ENCODE data around the gene DCAF7. TPM values are rescaled to one million over a fixed set of nuclear protein-coding genes. Genes with fewer than 3 reads are reported as not detected.

DCAF7 gene
- total and polyA plus RNA-seq, 4 experiments from 2014 or later: 75.6 to 93.0 (median 86.5) TPM

DNA sequence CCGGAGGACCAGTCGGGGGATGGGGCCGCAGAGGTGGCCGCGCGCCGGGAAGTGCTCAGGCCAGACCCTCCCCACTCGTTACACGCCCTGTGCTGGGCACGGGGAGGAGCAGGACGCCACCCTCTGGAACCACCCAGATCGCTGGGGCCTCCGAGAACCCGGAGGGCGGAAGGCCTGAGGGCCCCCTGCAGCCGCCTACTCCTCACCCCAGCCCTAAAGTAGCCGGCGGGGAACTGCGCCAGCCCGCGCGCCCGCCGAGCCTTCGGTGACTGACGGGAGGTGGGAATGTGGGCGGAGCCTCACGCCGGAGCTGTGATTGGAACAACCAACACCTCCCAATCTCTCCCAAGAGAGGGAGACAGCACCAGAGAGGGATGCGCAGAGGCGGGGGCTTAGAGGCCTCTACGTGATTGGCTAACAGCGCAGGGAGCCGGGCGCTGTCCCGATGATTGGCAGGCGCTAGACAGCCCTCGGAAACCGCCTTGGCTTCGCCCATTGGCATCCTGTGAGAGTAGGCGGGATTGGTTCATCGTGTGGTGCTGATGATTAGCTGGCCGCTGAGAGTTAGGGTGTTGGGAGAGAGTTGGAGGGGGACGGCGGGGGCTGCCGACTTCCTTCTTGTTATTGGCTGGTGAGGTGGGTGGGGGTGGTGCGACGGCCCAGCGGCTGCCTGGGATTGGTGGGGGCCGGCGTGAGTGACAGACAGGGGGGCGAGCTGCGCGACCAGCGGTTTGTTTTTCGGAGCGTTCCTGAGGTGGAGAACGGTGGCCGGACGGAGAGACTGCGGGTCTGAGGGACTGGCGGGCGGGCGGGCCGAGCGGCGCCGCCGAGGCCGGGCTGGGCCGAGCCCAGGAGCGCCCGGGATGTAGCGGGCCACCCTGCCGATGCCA lies 71.7 kb downstream of the DCAF7 start, which contains the start of gene MAP3K3:
Gene MAP3K3 (plus strand): TSS at position 734 of the 890 bp plus-strand sequence. CDS start 343 bp downstream, outside the sequence.
- Histone ChIP-seq H3K4me1 (ENCODE audit: insufficient read depth, low read length) (peaks cover 43% of the 10 kb centered on the region), H3K27ac (ENCODE audit: low read depth, low read length) (peak within 1 kb of the TSS; percentile 79), H3K4me3 (ENCODE audit: low read length in 2 of 2) (peak within 1 kb of the TSS; percentile 61 to 77), H3K27me3 (ENCODE audit: insufficient read depth, low read length) (no peaks in the 10 kb centered on the region), H3K36me3 (ENCODE audit: insufficient read depth, low read length) (no peaks in the 10 kb centered on the region), H3K9me3 (ENCODE audit: control insufficient read depth in 1 of 2, low read length in 2 of 2) (no peaks in the 10 kb centered on the region)
- DNase-seq: peak; percentile 97 to 100 (median 98)
- intact Hi-C loops (cut with micrococcal nuclease): loop anchor here (1.0 to 5.0 kb wide), 9 partner anchors 10 to 221 kb away; partner anchors contain the start of genes CCDC47, DCAF7, FTSJ3 and PSMC5
- Mint-ChIP-seq H3K4me3 (peak within 1 kb of the TSS; percentile 95 to 99 (median 98)), H3K27me3 (no peaks in the 10 kb centered on the region), H3K9me3 (no peaks in the 10 kb centered on the region), H3K27ac (peak within 1 kb of the TSS; percentile 90 to 96 (median 94)), H3K36me3 (peaks cover 0 to 11% of the 10 kb centered on the region in 2 donors), H3K4me1 (peaks cover 29 to 50% (median 40%) of the 10 kb centered on the region in 4 donors)
- ChIA-PET CTCF (ENCODE audit: partially characterized antibody) (interaction anchor here (0.7 to 3.9 kb wide), 15 partner anchors 9 to 227 kb away, joined by 3 to 37 read pairs (median 4); partner anchors contain the start of gene TACO1), POLR2A (ENCODE audit: partially characterized antibody) (interaction anchor here (0.6 to 5.4 kb wide), 43 partner anchors 9 to 884 kb away, joined by 3 to 96 read pairs (median 5); partner anchors contain the start of genes CCDC47, CEP95, CYB561 and DCAF7)

DNA sequence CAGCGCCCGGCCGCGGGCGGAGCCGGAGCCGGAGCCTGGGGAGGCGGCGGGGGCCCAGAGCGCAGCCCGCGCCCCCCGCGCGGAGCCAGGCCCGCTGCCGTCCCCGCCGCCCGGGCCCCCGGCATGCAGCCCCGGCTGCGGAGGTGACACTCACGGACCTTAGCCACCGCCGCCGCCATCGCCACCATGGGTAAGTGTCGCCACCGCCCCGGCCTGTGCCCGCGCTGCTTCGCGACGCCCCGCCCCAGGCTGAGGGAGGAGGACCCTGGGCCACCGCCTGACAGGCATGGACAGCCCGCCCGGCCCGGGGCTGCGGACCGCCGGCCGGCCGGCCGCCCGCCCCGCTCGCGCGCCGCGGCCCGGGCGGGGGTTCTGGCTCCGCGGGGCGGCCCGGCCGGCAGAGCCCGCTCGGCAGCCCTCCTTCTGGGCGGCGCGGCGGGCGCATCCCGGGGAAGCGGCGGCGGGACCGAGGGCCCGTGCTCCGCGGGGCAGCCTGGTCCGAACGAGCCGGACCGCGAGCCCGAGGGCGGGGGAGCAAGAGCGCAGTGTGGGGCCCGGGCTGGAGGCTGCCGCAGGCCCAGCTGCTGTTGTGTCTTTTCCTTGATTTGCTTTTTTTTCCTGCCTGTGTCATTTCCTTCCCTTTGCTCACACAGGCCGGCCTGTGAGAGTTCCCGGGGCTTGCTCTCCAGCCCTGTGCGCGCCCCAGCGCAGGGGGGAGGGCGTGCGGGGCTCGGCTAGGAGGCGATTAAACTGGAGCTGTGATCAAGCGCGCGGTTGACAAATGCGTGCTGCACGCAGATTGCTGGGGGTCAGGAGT lies 72.5 kb downstream of the DCAF7 start:
- Mint-ChIP-seq H3K27me3 (no peaks in the 10 kb centered on the region), H3K9me3 (no peaks in the 10 kb centered on the region), H3K27ac (peak overlapping the region; percentile 87 to 95 (median 93)), H3K4me3 (peak overlapping the region; percentile 95 to 99 (median 98)), H3K36me3 (peaks cover 0 to 11% of the 10 kb centered on the region in 2 donors), H3K4me1 (peaks cover 32 to 55% (median 46%) of the 10 kb centered on the region in 4 donors)
- Histone ChIP-seq H3K4me1 (ENCODE audit: insufficient read depth, low read length) (peaks cover 48% of the 10 kb centered on the region), H3K27me3 (ENCODE audit: insufficient read depth, low read length) (no peaks in the 10 kb centered on the region), H3K9me3 (ENCODE audit: control insufficient read depth in 1 of 2, low read length in 2 of 2) (no peaks in the 10 kb centered on the region), H3K36me3 (ENCODE audit: insufficient read depth, low read length) (no peaks in the 10 kb centered on the region), H3K4me3 (ENCODE audit: low read length in 2 of 2) (peak overlapping the region; percentile 43 to 77), H3K27ac (ENCODE audit: low read depth, low read length) (peak overlapping the region; percentile 28)
- intact Hi-C loops (cut with micrococcal nuclease): loop anchor here (1.0 to 5.0 kb wide), 7 partner anchors 72 to 220 kb away; partner anchors contain the start of genes CCDC47, DCAF7, FTSJ3 and PSMC5
- ChIA-PET POLR2A (ENCODE audit: partially characterized antibody) (interaction anchor here (0.8 to 5.4 kb wide), 36 partner anchors 8 to 884 kb away, joined by 3 to 96 read pairs (median 6); partner anchors contain the start of genes CCDC47, CEP95, CYB561 and DCAF7), CTCF (ENCODE audit: partially characterized antibody) (interaction anchor here (0.9 to 3.9 kb wide), 11 partner anchors 11 to 226 kb away, joined by 3 to 37 read pairs (median 4); partner anchors contain the start of gene TACO1)
- peak in 3 of 5 donors; percentile 13 to 63 (median 17) for DNase-seq

DNA sequence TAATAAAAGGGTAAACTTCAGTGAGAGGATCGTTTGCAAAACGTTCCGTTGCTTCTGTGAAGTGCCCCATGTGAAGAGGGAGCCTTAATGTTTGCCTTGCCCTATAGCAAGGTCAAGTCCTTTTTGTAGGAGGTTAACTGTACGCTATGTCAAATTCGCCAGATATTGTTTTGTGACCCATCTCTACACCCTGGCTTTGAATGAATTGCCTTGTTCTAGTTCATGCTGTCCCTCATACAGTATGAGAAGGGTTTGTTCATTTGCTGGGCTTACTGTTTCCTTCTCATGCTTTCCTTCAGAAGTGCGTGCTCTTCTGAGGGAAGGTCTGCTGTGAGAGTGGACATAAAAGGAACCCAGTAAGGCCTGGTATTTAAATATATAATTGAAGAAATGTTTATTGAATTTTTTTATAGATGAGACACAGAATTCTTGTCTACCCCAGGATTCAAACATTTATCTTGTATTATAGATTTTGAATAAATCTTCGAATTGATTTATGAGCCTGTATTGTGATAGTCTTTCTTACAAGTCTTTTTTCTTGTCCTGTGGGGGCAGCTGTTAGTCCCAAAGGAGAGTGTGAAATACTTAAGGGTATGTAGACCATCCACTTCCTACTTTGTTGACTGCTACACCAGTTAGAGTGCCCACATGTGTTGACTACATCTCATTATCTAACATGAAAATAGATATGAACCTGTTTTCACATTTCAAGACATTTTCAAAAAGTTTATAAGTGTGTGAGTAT lies 73.7 kb downstream of the DCAF7 start:
- H3K4me3 Mint-ChIP-seq: peak overlapping the region; percentile 95 to 99 (median 98)
- no peaks in the 10 kb centered on the region for H3K27me3 ChIP-seq (ENCODE audit: insufficient read depth, low read length)
- H3K36me3 ChIP-seq (ENCODE audit: insufficient read depth, low read length): no peaks in the 10 kb centered on the region
- H3K27me3 Mint-ChIP-seq: no peaks in the 10 kb centered on the region
- intact Hi-C loops (cut with micrococcal nuclease): loop anchor here (2.0 to 5.0 kb wide), 3 partner anchors 73 to 219 kb away; partner anchors contain the start of genes FTSJ3, PSMC5 and SMARCD2
- peaks cover 54% of the 10 kb centered on the region for H3K4me1 ChIP-seq (ENCODE audit: insufficient read depth, low read length)
- POLR2A ChIA-PET (ENCODE audit: partially characterized antibody): interaction anchor here (0.8 to 5.4 kb wide), 10 partner anchors 10 to 184 kb away, joined by 3 to 96 read pairs (median 10); partner anchors contain the start of genes DCAF7 and LIMD2
- peak overlapping the region; percentile 43 to 76 for H3K4me3 ChIP-seq (ENCODE audit: low read length in 2 of 2)
- DNase-seq: no peak
- peaks cover 32 to 55% (median 47%) of the 10 kb centered on the region in 4 donors for H3K4me1 Mint-ChIP-seq
- peaks cover 0 to 16% of the 10 kb centered on the region in 2 donors for H3K36me3 Mint-ChIP-seq
- H3K9me3 ChIP-seq (ENCODE audit: control insufficient read depth in 1 of 2, low read length in 2 of 2): no peaks in the 10 kb centered on the region
- H3K27ac ChIP-seq (ENCODE audit: low read depth, low read length): no peak overlapping the region
- H3K27ac Mint-ChIP-seq: peak overlapping the region in 6 of 7 donors; percentile 87 to 94 (median 92)
- H3K9me3 Mint-ChIP-seq: no peaks in the 10 kb centered on the region
- CTCF ChIA-PET (ENCODE audit: partially characterized antibody): interaction anchor here (1.9 to 4.6 kb wide), 5 partner anchors 11 to 87 kb away, joined by 5 to 37 read pairs (median 13); no protein-coding TSS in a partner anchor

DNA sequence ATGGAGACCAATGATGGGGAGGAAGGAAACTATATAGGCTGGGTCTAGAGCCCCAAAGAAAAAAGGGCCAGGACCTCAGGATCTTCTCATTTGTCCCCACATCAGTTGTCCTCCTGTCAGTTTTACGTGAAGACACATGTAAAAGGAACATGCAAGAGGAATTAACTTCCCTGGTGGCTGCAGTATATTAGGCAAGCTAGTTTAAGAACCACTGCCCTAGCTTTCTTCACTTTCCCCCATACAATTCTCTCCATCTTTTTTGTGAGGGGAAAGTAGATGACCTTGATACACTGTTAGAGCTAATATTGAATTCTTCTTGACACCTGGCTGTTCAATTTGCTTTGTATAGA lies 74.2 kb downstream of the DCAF7 start:
- H3K4me3 ChIP-seq (ENCODE audit: low read length in 2 of 2): no peak overlapping the region
- ChIA-PET POLR2A (ENCODE audit: partially characterized antibody) (interaction anchor here (0.8 to 5.4 kb wide), 4 partner anchors 14 to 184 kb away, joined by 3 to 96 read pairs (median 50); no protein-coding TSS in a partner anchor), CTCF (ENCODE audit: partially characterized antibody) (interaction anchor here (4.6 kb wide), 1 partner anchor 12 kb away, joined by 20 read pairs; no protein-coding TSS in a partner anchor)
- H3K4me3 Mint-ChIP-seq: peak overlapping the region; percentile 68 to 98 (median 97)
- intact Hi-C loops (cut with micrococcal nuclease): loop anchor here (5.0 kb wide), 2 partner anchors 73 to 203 kb away; partner anchors contain the start of genes FTSJ3 and PSMC5
- H3K27me3 ChIP-seq (ENCODE audit: insufficient read depth, low read length): no peaks in the 10 kb centered on the region
- no peak for DNase-seq
- peak overlapping the region in 2 of 7 donors; percentile 30 to 90 for H3K27ac Mint-ChIP-seq
- H3K4me1 Mint-ChIP-seq: peaks cover 32 to 57% (median 49%) of the 10 kb centered on the region in 4 donors
- H3K36me3 Mint-ChIP-seq: peaks cover 0 to 16% of the 10 kb centered on the region in 2 donors
- no peaks in the 10 kb centered on the region for H3K9me3 ChIP-seq (ENCODE audit: control insufficient read depth in 1 of 2, low read length in 2 of 2)
- H3K4me1 ChIP-seq (ENCODE audit: insufficient read depth, low read length): peaks cover 54% of the 10 kb centered on the region
- H3K27me3 Mint-ChIP-seq: no peaks in the 10 kb centered on the region
- H3K9me3 Mint-ChIP-seq: no peaks in the 10 kb centered on the region
- no peak overlapping the region for H3K27ac ChIP-seq (ENCODE audit: low read depth, low read length)
- no peaks in the 10 kb centered on the region for H3K36me3 ChIP-seq (ENCODE audit: insufficient read depth, low read length)

DNA sequence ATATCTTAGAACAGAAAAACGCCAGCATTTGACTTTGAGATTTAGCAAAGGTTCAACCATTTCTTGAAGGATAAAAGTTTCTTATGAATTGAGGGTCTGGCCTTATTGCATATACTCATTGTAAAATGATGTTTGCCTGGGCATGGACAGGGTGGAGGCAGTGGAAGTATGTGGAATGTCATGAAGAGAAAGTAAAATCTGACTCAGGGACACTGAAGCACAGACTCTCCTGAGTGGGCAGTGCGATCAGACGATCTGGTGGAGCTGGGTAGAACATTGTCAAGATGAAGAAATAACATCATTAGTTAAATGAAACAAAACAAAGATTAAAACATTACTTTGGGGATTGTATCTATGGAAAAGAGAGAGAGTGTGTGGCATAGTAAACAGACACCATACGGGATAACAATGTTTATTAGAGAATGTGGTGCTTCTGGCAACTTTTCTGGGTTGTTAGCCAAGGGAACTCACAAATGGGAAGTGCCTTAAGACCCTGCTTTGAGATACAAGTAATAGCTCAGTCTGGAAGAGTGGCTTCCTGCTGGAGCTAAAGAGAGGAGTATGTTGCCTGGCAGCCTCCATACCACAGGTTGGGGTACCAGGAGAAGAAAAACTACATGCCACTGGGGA lies 76.4 kb downstream of the DCAF7 start:
- Histone ChIP-seq H3K4me3 (ENCODE audit: low read length in 2 of 2) (no peak overlapping the region), H3K27ac (ENCODE audit: low read depth, low read length) (no peak overlapping the region), H3K9me3 (ENCODE audit: control insufficient read depth in 1 of 2, low read length in 2 of 2) (no peaks in the 10 kb centered on the region), H3K36me3 (ENCODE audit: insufficient read depth, low read length) (no peaks in the 10 kb centered on the region), H3K27me3 (ENCODE audit: insufficient read depth, low read length) (no peaks in the 10 kb centered on the region), H3K4me1 (ENCODE audit: insufficient read depth, low read length) (peaks cover 49% of the 10 kb centered on the region)
- DNase-seq: no peak
- POLR2A ChIA-PET (ENCODE audit: partially characterized antibody): interaction anchor here (0.7 to 1.7 kb wide), 4 partner anchors 10 to 71 kb away, joined by 3 to 5 read pairs (median 4); no protein-coding TSS in a partner anchor
- Mint-ChIP-seq H3K27me3 (no peaks in the 10 kb centered on the region), H3K27ac (peak overlapping the region in 2 of 7 donors; percentile 0 to 12), H3K4me3 (peak overlapping the region in 3 of 8 donors; percentile 2 to 41 (median 31)), H3K36me3 (peaks cover 0 to 27% of the 10 kb centered on the region in 2 donors), H3K4me1 (peaks cover 37 to 64% (median 54%) of the 10 kb centered on the region in 4 donors), H3K9me3 (no peaks in the 10 kb centered on the region)
- CTCF ChIA-PET (ENCODE audit: partially characterized antibody): interaction anchor here (0.6 to 4.6 kb wide), 3 partner anchors 14 to 84 kb away, joined by 3 to 20 read pairs (median 10); no protein-coding TSS in a partner anchor
- intact Hi-C loops (cut with micrococcal nuclease): no loop called here
